ENCODE measurements around the gene KLHL1. TPM values are rescaled to one million over a fixed set of nuclear protein-coding genes. Genes with fewer than 3 reads are reported as not detected.

The KLHL1 gene
- total RNA-seq, 4 donors from 2014 or later: not detected

- TF ChIP-seq CTCF (IDR thresholded peaks at IDR 0.05): peak in 1 of 3 donors; percentile 6
- ATAC-seq (ENCODE audit: low FRiP score) (no peak), DNase-seq (ENCODE audit: low spot score) (no peak)
These were observed 250.9 kb downstream of the KLHL1 start for GRCh38 chr13:69857183-69857821.

- ATAC-seq (ENCODE audit: low FRiP score): no peak
- no peak for TF ChIP-seq CTCF (IDR thresholded peaks at IDR 0.05)
- no peak for DNase-seq (ENCODE audit: low spot score)
These were observed 251.9 kb downstream of the KLHL1 start for GRCh38 chr13:69856331-69856730.

GRCh38 chr13:69828527-69828926 is 279.7 kb downstream of the KLHL1 start:
- no peak for TF ChIP-seq CTCF (IDR thresholded peaks at IDR 0.05)
- no peak for DNase-seq (ENCODE audit: low spot score)
- ATAC-seq (ENCODE audit: low FRiP score): no peak

- TF ChIP-seq CTCF (IDR thresholded peaks at IDR 0.05): no peak
- ATAC-seq (ENCODE audit: low FRiP score) (no peak), DNase-seq (ENCODE audit: low spot score) (no peak)
These were observed 288.1 kb downstream of the KLHL1 start for GRCh38 chr13:69820180-69820579.

- ATAC-seq (ENCODE audit: low FRiP score) (no peak), DNase-seq (ENCODE audit: low spot score) (no peak)
- no peak for TF ChIP-seq CTCF (IDR thresholded peaks at IDR 0.05)
These were observed 290.9 kb downstream of the KLHL1 start for GRCh38 chr13:69817333-69817869.

GRCh38 chr13:69809152-69809551 is 299.1 kb downstream of the KLHL1 start:
- ATAC-seq (ENCODE audit: low FRiP score): no peak
- no peak for TF ChIP-seq CTCF (IDR thresholded peaks at IDR 0.05)
- no peak for DNase-seq (ENCODE audit: low spot score)

- TF ChIP-seq CTCF (IDR thresholded peaks at IDR 0.05): no peak
- ATAC-seq (ENCODE audit: low FRiP score) (no peak), DNase-seq (ENCODE audit: low spot score) (no peak)
These were observed 312.0 kb downstream of the KLHL1 start for GRCh38 chr13:69796256-69796655.
